Neuronal stem cell (in vitro differentiated cells): Measurements from ENCODE around the gene PTH1R.

Source experiments
- DNase-seq: peaks from one replicate; pipeline ENCODE4 v3.0.0-alpha.2; 2013; ENCODE audit warnings: low spot score
- H2AFZ ChIP-seq: one replicate; pipeline ENCODE4 v1.6.1; 2013; ENCODE audit warnings: mild to moderate bottlenecking, low read length, inconsistent platforms
- H2AK5ac ChIP-seq: 2 replicates; pipeline ENCODE4 v1.6.1; 2013; ENCODE audit warnings: low read depth, mild to moderate bottlenecking, inconsistent platforms, low read length, moderate library complexity, mixed read lengths
- H2BK120ac ChIP-seq: 2 replicates; pipeline ENCODE4 v1.6.1; 2013; ENCODE audit warnings: low read depth, mild to moderate bottlenecking, inconsistent platforms, low read length, moderate library complexity, mixed read lengths
- H2BK12ac ChIP-seq: one replicate; pipeline ENCODE4 v1.6.1; 2013; ENCODE audit warnings: low read length, inconsistent platforms
- H2BK15ac ChIP-seq: 2 replicates; pipeline ENCODE4 v1.6.1; 2013; ENCODE audit warnings: mild to moderate bottlenecking, low read length, inconsistent platforms, mixed read lengths
- H2BK5ac ChIP-seq: one replicate; pipeline ENCODE4 v1.6.1; 2013; ENCODE audit warnings: inconsistent platforms, mild to moderate bottlenecking, low read length, moderate library complexity
- H3K14ac ChIP-seq: one replicate; pipeline ENCODE4 v1.6.1; 2013; ENCODE audit warnings: low read length, inconsistent platforms
- H3K18ac ChIP-seq: 2 replicates; pipeline ENCODE4 v1.6.1; 2013; ENCODE audit warnings: low read length, inconsistent platforms
- H3K23ac ChIP-seq: 2 replicates; pipeline ENCODE4 v1.6.1; 2013; ENCODE audit warnings: low read depth, mild to moderate bottlenecking, mixed read lengths, low read length, inconsistent platforms; ENCODE audit not compliant: poor library complexity
- H3K27ac ChIP-seq: replicated peaks from 3 replicates; pipeline ENCODE4 v1.5.1; 2013; ENCODE audit warnings: low read length, inconsistent platforms
- H3K27me3 ChIP-seq, 3 experiments: 2 replicates each; pipeline ENCODE4 v1.6.1; 2013; ENCODE audit warnings: low read length in 3 of 3, mild to moderate bottlenecking in 2 of 3, inconsistent platforms in 1 of 3, low read depth in 1 of 3, mixed read lengths in 1 of 3, moderate library complexity in 1 of 3; ENCODE audit not compliant: control insufficient read depth in 3 of 3, insufficient read depth in 3 of 3
- H3K36me3 ChIP-seq, 2 donors: replicated peaks in 1 of 2; 2 replicates each; pipeline ENCODE4 v1.6.1; 2013; ENCODE audit warnings: low read length in 2 of 2; ENCODE audit not compliant: control insufficient read depth in 2 of 2, insufficient read depth in 2 of 2
- H3K4ac ChIP-seq: 2 replicates; pipeline ENCODE4 v1.6.1; 2013; ENCODE audit warnings: inconsistent platforms, mild to moderate bottlenecking, low read length, moderate library complexity
- H3K4me1 ChIP-seq, 2 donors: 1 replicate in 1 of 2; 2 replicates in 1 of 2; pipeline ENCODE4 v1.6.1; 2013; ENCODE audit warnings: low read length in 2 of 2, low read depth in 1 of 2; ENCODE audit not compliant: control insufficient read depth in 2 of 2, insufficient read depth in 1 of 2
- H3K4me2 ChIP-seq: one replicate; pipeline ENCODE4 v1.6.1; 2013; ENCODE audit warnings: mild to moderate bottlenecking, low read length, inconsistent platforms; ENCODE audit not compliant: insufficient read depth, poor library complexity, severe bottlenecking
- H3K4me3 ChIP-seq, 2 donors: 2 replicates each; pipeline ENCODE4 v1.5.1; 2013; ENCODE audit warnings: low read length in 2 of 2, mild to moderate bottlenecking in 2 of 2, inconsistent platforms in 1 of 2, moderate library complexity in 1 of 2
- H3K79me1 ChIP-seq: one replicate; pipeline ENCODE4 v1.6.1; 2013; ENCODE audit warnings: low read depth, mild to moderate bottlenecking, inconsistent platforms, low read length, moderate library complexity
- H3K9ac ChIP-seq: one replicate; pipeline ENCODE4 v1.6.1; 2013; ENCODE audit warnings: mild to moderate bottlenecking, low read depth, low read length, inconsistent platforms; ENCODE audit not compliant: poor library complexity
- H3K9me3 ChIP-seq, 2 donors: replicated peaks in 1 of 2; 2 replicates each; pipeline versions ENCODE3 to v1.6.1; 2013; ENCODE audit warnings: low read length in 2 of 2, mild to moderate bottlenecking in 2 of 2, inconsistent platforms in 1 of 2, low read depth in 1 of 2, mixed read lengths in 1 of 2, moderate library complexity in 1 of 2; ENCODE audit not compliant: control insufficient read depth in 2 of 2, insufficient read depth in 1 of 2
- H4K8ac ChIP-seq: one replicate; pipeline ENCODE4 v1.6.1; 2013; ENCODE audit warnings: low read depth, mild to moderate bottlenecking, inconsistent platforms, low read length, moderate library complexity
- H4K91ac ChIP-seq: one replicate; pipeline ENCODE4 v1.6.1; 2013; ENCODE audit warnings: low read length, low read depth, mild to moderate bottlenecking, inconsistent platforms; ENCODE audit not compliant: poor library complexity
- WGBS, 2 donors: extraction: QIAGEN DNeasy Blood & Tissue Kit; methylation state at CpG; one replicate each; pipeline ENCODE4 v1.1.7; 2013; ENCODE audit warnings: missing lambda C conversion rate in 2 of 2, mixed read lengths in 1 of 2; ENCODE audit not compliant: insufficient read length in 2 of 2, insufficient replicate concordance in 1 of 2; ENCODE audit errors: extremely low coverage in 2 of 2; 5-methylcytosine and 5-hydroxymethylcytosine counted together

The PTH1R gene

GRCh38 chr3:46934498-46935167, 57.1 kb downstream of the PTH1R start:
- H3K36me3 ChIP-seq: peaks cover 2 to 63% of the 10 kb centered on the region in 2 donors
- no peak overlapping the region for H2BK15ac ChIP-seq
- H2AK5ac ChIP-seq: no peak overlapping the region
- no peaks in the 10 kb centered on the region for H3K27me3 ChIP-seq
- H2BK5ac ChIP-seq: no peak overlapping the region
- no peak overlapping the region for H2BK120ac ChIP-seq
- H3K4me3 ChIP-seq: no peak overlapping the region
- peaks cover 10% of the 10 kb centered on the region for H3K79me1 ChIP-seq
- H3K27ac ChIP-seq: no peak overlapping the region
- H3K4me2 ChIP-seq: no peak overlapping the region
- no peak overlapping the region for H3K9ac ChIP-seq
- H3K4me1 ChIP-seq: peaks cover 9 to 13% of the 10 kb centered on the region in 2 donors
- no peak overlapping the region for H3K18ac ChIP-seq
- no peak overlapping the region for H2BK12ac ChIP-seq
- WGBS, 2 donors: no CpG with 5 or more reads among the region's 8 CpGs
- H3K4ac ChIP-seq: no peak overlapping the region
- no peak for DNase-seq
- H2AFZ ChIP-seq: no peak overlapping the region
- H3K23ac ChIP-seq: no peak overlapping the region
- no peak overlapping the region for H4K8ac ChIP-seq
- H4K91ac ChIP-seq: no peak overlapping the region
- H3K9me3 ChIP-seq: no peaks in the 10 kb centered on the region
- H3K14ac ChIP-seq: no peak overlapping the region

- Histone ChIP-seq H2BK5ac (no peak overlapping the region), H3K4me3 (no peak overlapping the region), H3K79me1 (peaks cover 8% of the 10 kb centered on the region), H2AFZ (no peak overlapping the region), H4K91ac (no peak overlapping the region), H3K4ac (no peak overlapping the region), H4K8ac (no peak overlapping the region), H3K36me3 (peaks cover 2 to 69% of the 10 kb centered on the region in 2 donors), H2BK15ac (no peak overlapping the region), H3K9ac (no peak overlapping the region), H3K27me3 (no peaks in the 10 kb centered on the region), H3K9me3 (no peaks in the 10 kb centered on the region), H2BK120ac (no peak overlapping the region), H3K18ac (peak overlapping the region; percentile 1), H3K23ac (no peak overlapping the region), H3K4me2 (no peak overlapping the region), H3K27ac (peak overlapping the region; percentile 55), H2AK5ac (no peak overlapping the region), H3K14ac (no peak overlapping the region), H2BK12ac (no peak overlapping the region), H3K4me1 (peaks cover 9 to 13% of the 10 kb centered on the region in 2 donors)
- peak; percentile 67 for DNase-seq
- WGBS, 2 donors: no CpG with 5 or more reads among the region's 7 CpGs
Measured at GRCh38 chr3:46935168-46935858, 57.8 kb downstream of the PTH1R start.

- Histone ChIP-seq H3K36me3 (peaks cover 2 to 69% of the 10 kb centered on the region in 2 donors), H3K18ac (no peak overlapping the region), H3K79me1 (peaks cover 5% of the 10 kb centered on the region), H3K4me1 (peaks cover 9 to 13% of the 10 kb centered on the region in 2 donors), H3K23ac (no peak overlapping the region), H2AK5ac (no peak overlapping the region), H4K91ac (no peak overlapping the region), H3K9ac (no peak overlapping the region), H2BK5ac (no peak overlapping the region), H2BK15ac (no peak overlapping the region), H4K8ac (no peak overlapping the region), H3K4me3 (no peak overlapping the region), H3K4me2 (no peak overlapping the region), H3K9me3 (no peaks in the 10 kb centered on the region), H2AFZ (no peak overlapping the region), H2BK12ac (no peak overlapping the region), H3K27me3 (no peaks in the 10 kb centered on the region), H3K14ac (no peak overlapping the region), H3K27ac (peak overlapping the region; percentile 63), H2BK120ac (no peak overlapping the region), H3K4ac (no peak overlapping the region)
- DNase-seq: no peak
- no CpG with 5 or more reads among the region's 7 CpGs for WGBS, 2 donors
Measured at GRCh38 chr3:46935989-46936558, 58.6 kb downstream of the PTH1R start.

- Histone ChIP-seq H2BK120ac (no peak overlapping the region), H3K27me3 (no peaks in the 10 kb centered on the region), H2BK15ac (no peak overlapping the region), H3K14ac (no peak overlapping the region), H3K23ac (no peak overlapping the region), H2AFZ (no peak overlapping the region), H3K79me1 (peaks cover 5% of the 10 kb centered on the region), H3K4me1 (peaks cover 9 to 12% of the 10 kb centered on the region in 2 donors), H3K36me3 (peaks cover 2 to 73% of the 10 kb centered on the region in 2 donors), H3K4ac (no peak overlapping the region), H3K9ac (no peak overlapping the region), H4K8ac (no peak overlapping the region), H4K91ac (no peak overlapping the region), H3K18ac (no peak overlapping the region), H3K4me3 (no peak overlapping the region), H2AK5ac (no peak overlapping the region), H2BK5ac (no peak overlapping the region), H2BK12ac (no peak overlapping the region), H3K9me3 (no peaks in the 10 kb centered on the region), H3K27ac (no peak overlapping the region), H3K4me2 (no peak overlapping the region)
- WGBS, 2 donors: no CpG with 5 or more reads among the region's 5 CpGs
- DNase-seq: no peak
Measured at GRCh38 chr3:46936733-46937250, 59.3 kb downstream of the PTH1R start.
